PC-9 (cell line): ENCODE results near the gene TTLL8. TPM values are rescaled to one million over a fixed set of nuclear protein-coding genes. Genes with fewer than 3 reads are reported as not detected.

Source experiments
- BruUV-seq: library from RNA; stranded (reverse); fragments of 400-500 nt; replicated peaks from 2 replicates; lab custom pipeline; 2021; lab: Mats Ljungman, UMichigan
- CTCF ChIA-PET: fragments of 300-600 bp; sonication (Branson Sonifier 250); formaldehyde crosslinking; loops from one replicate; lab custom pipeline; 2022; ENCODE audit warnings: antibody characterized with exemption; lab: Charles Lee
- POLR2A ChIA-PET: fragments of 300-600 bp; sonication (Branson Sonifier 250); formaldehyde crosslinking; loops from one replicate; lab custom pipeline; 2022; ENCODE audit warnings: antibody characterized with exemption; ENCODE audit not compliant: unreplicated experiment; lab: Charles Lee
- DNase-seq, 2 experiments: peaks; one replicate each; pipeline versions ENCODE4 v3.0.0 to v3.0.0-alpha.2; 2015 to 2022; ENCODE audit warnings: mixed read lengths in 1 of 2
- H2AFZ ChIP-seq: fragments of 200-600 bp; sonication (generic); 2 replicates; pipeline ENCODE4 v1.8.1; 2017; ENCODE audit warnings: antibody characterized with exemption
- H3F3A ChIP-seq: fragments of 200-600 bp; sonication (generic); 2 replicates; pipeline ENCODE4 v1.8.1; 2017; ENCODE audit warnings: antibody characterized with exemption, mild to moderate bottlenecking, low read depth; ENCODE audit not compliant: insufficient read depth
- H3K27ac ChIP-seq: fragments of 200-600 bp; sonication (generic); 2 replicates; pipeline ENCODE4 v1.6.1; 2016; ENCODE audit warnings: mixed run types
- H3K27me3 ChIP-seq: fragments of 200-600 bp; sonication (generic); 2 replicates; pipeline ENCODE4 v1.6.1; 2016; ENCODE audit warnings: low read depth, mixed run types; ENCODE audit not compliant: insufficient read depth
- H3K36me3 ChIP-seq: fragments of 200-600 bp; sonication (generic); 2 replicates; pipeline ENCODE4 v1.6.1; 2016; ENCODE audit warnings: low read depth, mixed run types
- H3K4me1 ChIP-seq: fragments of 200-600 bp; sonication (generic); replicated peaks from 2 replicates; pipeline ENCODE4 v1.6.1; 2016; ENCODE audit warnings: mixed run types; ENCODE audit not compliant: insufficient read depth
- H3K4me2 ChIP-seq: fragments of 200-600 bp; sonication (generic); 2 replicates; pipeline ENCODE4 v1.6.1; 2017; ENCODE audit warnings: mixed run types
- H3K4me3 ChIP-seq: fragments of 200-600 bp; sonication (generic); 2 replicates; pipeline ENCODE4 v1.6.1; 2016; ENCODE audit warnings: mixed run types
- H3K79me2 ChIP-seq: fragments of 200-600 bp; sonication (generic); 2 replicates; pipeline ENCODE4 v1.6.1; 2017; ENCODE audit warnings: low read depth, mixed run types
- H3K9me2 ChIP-seq: fragments of 200-600 bp; sonication (generic); 2 replicates; pipeline ENCODE4 v1.8.1; 2017; ENCODE audit warnings: mild to moderate bottlenecking; ENCODE audit not compliant: insufficient read depth
- H3K9me3 ChIP-seq: fragments of 200-600 bp; sonication (generic); 2 replicates; pipeline ENCODE4 v1.8.1; 2016; ENCODE audit warnings: low read depth; ENCODE audit not compliant: insufficient read depth
- H4K20me1 ChIP-seq: fragments of 200-600 bp; sonication (generic); 2 replicates; pipeline ENCODE4 v1.8.1; 2017; ENCODE audit not compliant: insufficient read depth
- EZH2 ChIP-seq: fragments of 200-600 bp; sonication (generic); IDR thresholded peaks from 2 replicates; pipeline ENCODE4 v1.8.0; 2017; ENCODE audit warnings: antibody characterized with exemption, low read depth
- intact Hi-C: fragments of 100-400 bp; cut with micrococcal nuclease; formaldehyde crosslinking; loops from one replicate; pipeline ENCODE4 v1.10.0; 2022; ENCODE audit not compliant: unreplicated experiment
- total RNA-seq: library from RNA; stranded (reverse); gene quantifications from 2 replicates; pipeline ENCODE4 v1.2.3, GENCODE V29; 2021
- TF ChIP-seq, protein P1 (sequence below): fragments of 200-600 bp; sonication (generic); conservative IDR thresholded peaks from 2 replicates; pipeline ENCODE4 v1.6.1; 2017; ENCODE audit warnings: mixed run types, antibody characterized with exemption, mild to moderate bottlenecking, moderate library complexity

The TTLL8 gene
- total RNA-seq, 1 experiment from 2014 or later: not detected

DNA sequence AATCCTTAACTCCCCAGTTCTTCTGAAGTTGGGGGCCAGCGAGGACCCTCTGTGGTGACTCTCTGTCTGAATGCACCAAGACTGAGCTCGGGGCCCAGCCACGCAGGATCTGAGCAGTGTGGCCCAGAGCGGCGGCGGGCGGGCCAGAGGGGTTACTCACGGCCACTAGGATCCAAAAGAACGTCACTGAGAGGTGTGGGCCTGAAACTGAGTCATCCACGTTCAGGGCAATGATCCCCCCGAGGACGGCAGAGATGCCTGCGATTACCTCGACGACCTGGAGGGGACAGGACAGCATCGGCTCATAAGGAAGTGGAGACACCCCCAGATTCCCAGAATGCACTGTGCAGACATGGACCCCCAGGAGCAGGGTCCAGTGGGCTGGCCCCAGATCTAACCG, 16.0 kb upstream of the TTLL8 start:
- TF ChIP-seq EZH2: no peak
- TF ChIP-seq, protein P1, sequence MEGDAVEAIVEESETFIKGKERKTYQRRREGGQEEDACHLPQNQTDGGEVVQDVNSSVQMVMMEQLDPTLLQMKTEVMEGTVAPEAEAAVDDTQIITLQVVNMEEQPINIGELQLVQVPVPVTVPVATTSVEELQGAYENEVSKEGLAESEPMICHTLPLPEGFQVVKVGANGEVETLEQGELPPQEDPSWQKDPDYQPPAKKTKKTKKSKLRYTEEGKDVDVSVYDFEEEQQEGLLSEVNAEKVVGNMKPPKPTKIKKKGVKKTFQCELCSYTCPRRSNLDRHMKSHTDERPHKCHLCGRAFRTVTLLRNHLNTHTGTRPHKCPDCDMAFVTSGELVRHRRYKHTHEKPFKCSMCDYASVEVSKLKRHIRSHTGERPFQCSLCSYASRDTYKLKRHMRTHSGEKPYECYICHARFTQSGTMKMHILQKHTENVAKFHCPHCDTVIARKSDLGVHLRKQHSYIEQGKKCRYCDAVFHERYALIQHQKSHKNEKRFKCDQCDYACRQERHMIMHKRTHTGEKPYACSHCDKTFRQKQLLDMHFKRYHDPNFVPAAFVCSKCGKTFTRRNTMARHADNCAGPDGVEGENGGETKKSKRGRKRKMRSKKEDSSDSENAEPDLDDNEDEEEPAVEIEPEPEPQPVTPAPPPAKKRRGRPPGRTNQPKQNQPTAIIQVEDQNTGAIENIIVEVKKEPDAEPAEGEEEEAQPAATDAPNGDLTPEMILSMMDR: no peak
- Histone ChIP-seq H3K4me2 (no peak overlapping the region), H3K79me2 (no peaks in the 10 kb centered on the region), H3K27me3 (peaks cover 4% of the 10 kb centered on the region; the same call in 1 of the 2 replicates), H3K4me3 (no peak overlapping the region), H3K9me3 (no peaks in the 10 kb centered on the region), H3K9me2 (no peaks in the 10 kb centered on the region), H2AFZ (no peak overlapping the region), H3F3A (no peaks in the 10 kb centered on the region), H3K4me1 (no peaks in the 10 kb centered on the region), H3K36me3 (no peaks in the 10 kb centered on the region), H3K27ac (no peak overlapping the region), H4K20me1 (no peaks in the 10 kb centered on the region; the same call in 1 of the 2 replicates)
- CTCF ChIA-PET: no interaction called here
- no peak for DNase-seq
- intact Hi-C loops: no loop called here
- POLR2A ChIA-PET: no interaction called here
- BruUV-seq: no TSS peak

GRCh38 chr22:50072714-50073538, 14.8 kb upstream of the TTLL8 start:
- Histone ChIP-seq H3K9me2 (no peaks in the 10 kb centered on the region), H3K4me3 (no peak overlapping the region), H3K36me3 (no peaks in the 10 kb centered on the region), H4K20me1 (no peaks in the 10 kb centered on the region; the same call in 1 of the 2 replicates), H3K79me2 (no peaks in the 10 kb centered on the region), H3F3A (no peaks in the 10 kb centered on the region), H3K4me2 (no peak overlapping the region), H2AFZ (no peak overlapping the region), H3K27ac (no peak overlapping the region), H3K4me1 (no peaks in the 10 kb centered on the region), H3K27me3 (peaks cover 8% of the 10 kb centered on the region; the same call in 1 of the 2 replicates), H3K9me3 (no peaks in the 10 kb centered on the region)
- no peak for DNase-seq
- intact Hi-C loops: no loop called here
- ChIA-PET CTCF (no interaction called here), POLR2A (no interaction called here)
- no TSS peak for BruUV-seq
- no peak for TF ChIP-seq EZH2
- TF ChIP-seq, protein P1: no peak

- Histone ChIP-seq H3K4me1 (no peaks in the 10 kb centered on the region), H3K4me3 (no peak overlapping the region), H3K9me3 (no peaks in the 10 kb centered on the region), H3K9me2 (no peaks in the 10 kb centered on the region), H4K20me1 (no peaks in the 10 kb centered on the region; the same call in 1 of the 2 replicates), H3K27ac (no peak overlapping the region), H3K4me2 (no peak overlapping the region), H3F3A (no peaks in the 10 kb centered on the region), H3K79me2 (no peaks in the 10 kb centered on the region), H3K36me3 (no peaks in the 10 kb centered on the region), H3K27me3 (peaks cover 11% of the 10 kb centered on the region; the same call in 1 of the 2 replicates), H2AFZ (no peak overlapping the region)
- POLR2A ChIA-PET: no interaction called here
- DNase-seq: no peak
- CTCF ChIA-PET: no interaction called here
- intact Hi-C loops: no loop called here
- no TSS peak for BruUV-seq
- TF ChIP-seq EZH2: no peak
- TF ChIP-seq, protein P1: no peak
Measured at GRCh38 chr22:50072167-50072555, 14.1 kb upstream of the TTLL8 start.
